Germinal center (tissue), 1 donor: Measurements from ENCODE around the gene GTF2A1.
"Not testable (repeated sequence)": the region's sequence is repeated elsewhere in the genome, so short reads cannot be mapped to it uniquely, and the experiment has no call there.

Source experiments
- DNase-seq: peaks from one replicate; pipeline ENCODE4 v3.0.0; 2012; ENCODE audit warnings: mixed read lengths, low spot score

Gene GTF2A1

DNA sequence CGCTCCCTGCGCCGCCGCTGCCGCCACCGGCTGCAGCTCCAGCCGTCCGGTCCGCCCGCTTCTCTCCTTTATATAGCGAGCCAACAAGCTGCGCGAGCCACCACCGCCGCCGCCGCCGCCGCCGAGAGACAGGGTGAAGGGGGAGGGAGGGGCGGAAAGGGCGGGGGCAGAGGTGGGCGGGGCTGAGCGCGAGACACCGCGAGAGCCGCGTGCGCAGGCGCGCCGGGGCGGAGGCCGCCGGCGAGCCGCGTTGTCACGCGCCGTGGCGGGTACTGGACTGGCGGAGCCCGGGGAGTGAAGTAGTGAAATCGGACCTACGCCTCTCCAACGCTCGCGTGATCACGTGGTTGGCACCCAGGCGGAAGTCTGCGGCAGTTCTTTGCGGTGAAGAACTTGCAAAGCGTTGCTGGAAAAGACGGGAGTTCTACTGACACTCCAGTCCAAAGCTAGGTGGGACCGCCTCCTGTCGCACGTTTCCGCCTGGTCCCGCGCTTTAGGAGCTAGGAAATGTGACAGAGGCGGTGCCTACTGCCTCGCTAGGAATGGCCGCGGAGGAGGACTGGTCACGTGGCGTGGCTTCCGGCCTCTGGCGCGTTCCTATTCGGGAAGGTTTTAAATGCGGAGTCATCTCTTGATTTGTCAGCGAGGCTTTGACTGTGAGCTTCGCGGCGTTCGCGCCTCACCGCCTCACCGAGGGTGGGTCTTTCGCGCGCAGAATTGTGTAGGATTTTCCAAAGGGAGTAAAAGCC is at the start of gene GTF2A1:
GTF2A1 (minus strand) TSS at position 130 of the 749 bp plus-strand sequence. CDS start 441 bp downstream, outside the sequence.
- DNase-seq = peak; percentile 93

DNA sequence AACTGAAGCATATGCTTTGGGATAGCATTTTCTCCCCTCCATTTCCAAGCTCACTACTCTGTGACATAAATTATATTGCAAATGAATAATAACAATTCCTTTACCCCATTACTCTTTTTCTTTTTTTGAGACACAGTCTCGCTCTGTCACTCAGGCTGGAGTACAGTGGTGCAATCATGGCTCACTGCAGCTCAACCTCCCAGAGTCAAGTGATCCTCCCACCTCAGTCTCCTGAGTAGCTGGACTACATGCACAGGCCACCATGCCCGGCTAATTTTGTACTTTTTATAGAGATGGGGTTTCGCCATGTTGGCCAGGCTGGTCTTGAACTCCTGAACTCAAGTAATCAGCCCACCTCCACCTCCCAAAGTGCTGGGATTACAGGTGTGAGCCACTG is 49.2 kb upstream of the GTF2A1 start:
- no peak for DNase-seq

DNA sequence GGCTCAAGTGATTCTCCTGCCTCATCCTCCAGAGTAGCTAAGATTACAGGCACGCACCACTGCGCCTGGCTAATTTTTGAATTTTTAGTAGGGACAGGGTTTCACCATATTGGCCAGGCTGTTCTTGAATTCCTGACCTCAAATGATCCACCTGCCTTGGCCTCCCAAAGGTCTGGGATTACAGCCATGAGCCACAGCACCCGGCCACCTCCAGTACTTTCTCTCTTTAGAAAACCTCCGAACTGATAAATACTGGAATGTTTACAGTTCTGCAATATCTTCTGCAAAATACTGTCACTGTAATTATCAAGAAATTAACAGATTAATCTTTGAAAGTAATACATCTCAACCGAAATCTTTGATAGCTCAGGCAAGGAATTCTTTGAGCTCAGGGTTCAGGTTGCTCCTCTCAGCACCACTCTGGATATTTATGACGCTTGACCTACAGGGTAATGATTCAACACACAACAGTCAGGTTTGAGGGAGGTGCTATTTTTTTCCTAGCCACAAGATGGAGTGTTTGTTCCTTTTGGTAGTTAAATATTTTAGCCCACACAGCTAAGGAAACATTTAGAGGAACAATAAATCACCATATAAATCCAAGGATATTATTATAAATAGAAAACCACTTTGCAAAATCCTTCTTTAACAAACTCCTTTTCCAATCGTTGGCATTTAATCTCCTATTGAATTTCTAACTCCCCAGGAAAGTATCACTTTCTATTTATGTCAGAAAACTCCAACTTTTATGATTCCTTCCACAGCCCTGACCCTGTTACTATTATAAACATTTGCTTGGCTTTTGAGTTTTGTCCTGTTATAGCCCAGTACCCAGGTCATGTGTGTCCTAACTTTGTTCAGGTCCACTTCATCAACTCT is 48.6 kb upstream of the GTF2A1 start:
- DNase-seq = peak; percentile 67

DNA sequence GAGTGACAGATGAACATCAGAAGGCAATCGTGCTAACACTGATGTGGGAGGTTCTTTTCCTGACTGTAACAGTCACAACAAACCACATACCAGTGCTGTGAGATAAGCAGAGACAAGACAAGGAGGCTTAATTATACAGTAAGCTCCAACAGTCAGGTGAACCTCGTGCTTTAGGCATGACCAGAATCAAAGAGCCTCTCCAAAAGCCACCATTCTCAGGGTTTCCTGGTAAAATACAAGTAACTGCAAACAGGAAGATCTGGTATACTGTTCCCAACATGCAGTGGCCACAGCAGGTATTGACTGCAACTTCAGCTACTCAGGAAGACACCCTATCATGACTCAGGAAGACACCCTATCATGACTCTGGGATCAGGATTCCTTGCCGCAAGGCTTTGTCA is 47.3 kb upstream of the GTF2A1 start:
- DNase-seq = no peak

DNA sequence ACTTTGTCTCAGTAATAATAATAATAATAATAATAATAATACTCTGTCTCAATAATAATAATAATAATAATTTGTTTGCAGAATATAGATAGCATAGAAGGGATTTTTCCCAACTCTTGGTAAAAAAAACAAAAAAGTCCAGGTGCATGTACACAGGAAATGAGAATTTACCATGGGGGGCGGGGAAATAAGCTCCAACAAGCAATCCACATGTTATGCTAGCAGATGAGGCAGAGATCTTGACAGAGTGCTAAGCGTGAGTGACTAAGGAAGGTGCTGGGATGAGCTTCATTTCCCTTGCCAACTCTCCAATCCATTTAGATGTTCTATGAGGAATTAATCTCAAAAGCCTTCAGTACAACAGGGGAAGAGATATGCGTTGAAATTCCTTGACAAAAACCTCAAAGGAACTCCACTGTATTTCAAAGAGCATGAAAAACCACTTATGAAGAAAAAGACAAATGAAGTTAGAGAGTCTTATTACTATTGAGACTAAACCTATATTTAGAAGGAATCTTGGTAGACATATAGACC is 44.9 kb upstream of the GTF2A1 start:
- no peak for DNase-seq

DNA sequence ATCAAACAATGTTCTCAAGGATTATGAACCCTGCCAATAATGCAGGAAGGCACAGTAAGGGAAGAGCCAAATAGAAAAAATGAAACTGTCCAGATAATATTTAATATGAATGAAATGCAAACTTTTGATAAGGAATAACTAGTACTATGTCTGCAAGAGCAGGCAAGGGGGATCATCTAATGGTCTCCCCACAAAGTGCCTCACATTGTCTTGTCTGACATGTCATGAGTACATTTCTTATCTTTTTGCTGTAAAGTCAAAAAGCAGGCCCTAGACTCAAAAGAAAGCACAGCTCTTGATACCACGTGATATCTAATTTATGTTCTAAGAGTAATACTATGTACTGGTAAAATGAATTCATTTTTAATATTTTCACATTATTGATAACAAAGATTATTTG is 43.9 kb upstream of the GTF2A1 start:
- DNase-seq = no peak

DNA sequence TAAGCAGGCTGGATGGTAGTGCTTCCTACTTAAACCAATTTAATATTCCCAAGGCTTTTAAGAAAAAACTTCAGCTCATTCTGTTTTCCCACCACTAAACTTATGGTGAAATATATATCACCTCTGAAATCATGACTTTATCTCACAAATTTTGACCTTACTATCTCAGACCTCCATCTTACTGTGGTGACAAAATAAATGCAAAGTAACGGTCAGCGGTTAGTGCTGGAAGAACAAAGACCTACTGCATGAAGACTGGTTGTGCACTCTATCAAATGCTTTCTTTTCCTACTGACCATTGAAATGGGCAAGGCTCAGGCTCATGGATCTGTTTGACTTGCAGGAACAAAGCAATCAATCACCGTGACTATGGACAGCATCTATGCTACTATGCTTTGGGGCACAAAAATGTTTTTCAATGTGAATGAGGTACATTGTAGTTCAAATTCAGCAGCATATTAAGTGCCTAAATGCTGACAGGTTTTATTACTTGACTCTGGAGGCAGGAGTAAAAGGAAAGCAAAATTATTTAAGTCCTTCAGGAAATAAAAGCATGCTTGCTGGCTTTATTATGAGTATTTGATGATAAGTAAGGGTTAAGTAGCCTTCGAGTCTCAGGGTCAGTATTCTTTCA is 43.1 kb upstream of the GTF2A1 start:
- DNase-seq = no peak

DNA sequence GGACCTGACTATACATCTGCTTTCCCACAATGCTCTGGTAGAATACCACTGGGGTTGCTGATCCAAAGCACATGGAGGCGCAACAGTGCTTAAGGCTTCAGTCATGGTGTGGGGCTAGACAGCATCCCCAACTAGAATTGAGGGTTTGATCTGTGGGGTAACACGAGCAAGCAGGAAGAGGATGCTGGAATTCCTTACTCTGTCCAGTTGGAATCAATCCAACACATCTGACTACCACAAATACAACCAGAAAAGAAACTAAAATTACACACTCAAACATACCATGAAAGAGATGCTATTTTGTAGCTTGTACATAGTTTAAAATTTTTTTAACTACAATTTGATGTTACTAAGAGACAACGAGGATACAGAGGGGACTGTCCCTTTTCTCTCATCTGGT is 40.4 kb upstream of the GTF2A1 start:
- DNase-seq = no peak

DNA sequence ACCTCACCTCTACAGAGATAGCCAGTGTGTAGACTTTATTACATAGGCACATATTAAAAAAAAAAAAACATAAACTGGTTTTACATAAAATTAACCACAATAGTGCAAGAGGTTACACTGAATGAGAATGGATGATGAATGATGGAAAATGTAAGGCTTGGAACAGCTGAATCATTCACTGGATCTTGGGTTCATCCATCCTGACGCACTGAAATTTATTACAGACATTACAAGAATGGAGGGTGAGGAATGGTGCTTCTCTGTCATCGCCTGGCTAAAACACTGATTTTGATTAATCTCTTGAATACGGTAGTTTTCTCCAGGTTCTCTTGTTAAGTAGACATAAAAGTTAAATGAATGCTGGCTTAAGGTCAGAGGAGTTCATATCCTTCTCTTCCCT is 40.0 kb upstream of the GTF2A1 start:
- no peak for DNase-seq

DNA sequence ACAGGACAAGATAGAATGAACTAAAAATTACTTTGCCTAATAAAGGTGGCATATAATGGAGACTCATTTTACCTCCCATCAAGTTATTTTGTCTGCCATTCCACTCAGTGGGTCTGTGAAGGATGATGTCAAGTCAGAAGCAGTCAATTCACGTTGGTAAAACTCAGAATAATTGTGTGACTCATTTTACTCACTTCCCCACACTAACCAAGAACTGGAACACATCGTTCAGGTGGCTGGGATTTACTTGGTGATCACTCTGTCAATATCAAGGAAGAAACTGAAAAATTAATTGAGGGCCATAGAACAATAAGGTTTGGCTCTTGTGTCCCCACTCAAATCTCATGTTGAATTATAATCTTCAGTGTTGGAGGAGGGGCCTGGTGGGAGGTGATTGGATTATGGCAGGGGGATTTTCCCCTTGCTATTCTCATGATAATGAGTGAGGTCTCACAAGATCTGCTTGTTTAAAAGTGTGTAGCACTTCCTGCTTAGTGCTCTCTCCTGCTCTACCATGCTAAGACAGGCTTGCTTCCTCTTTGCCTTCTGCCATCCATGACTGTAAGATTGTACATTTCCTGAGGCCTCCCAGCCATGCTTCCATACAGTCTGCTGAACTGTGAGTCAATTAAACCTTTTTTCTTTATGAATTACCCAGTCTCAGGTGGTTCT is 35.7 kb upstream of the GTF2A1 start:
- no peak for DNase-seq

DNA sequence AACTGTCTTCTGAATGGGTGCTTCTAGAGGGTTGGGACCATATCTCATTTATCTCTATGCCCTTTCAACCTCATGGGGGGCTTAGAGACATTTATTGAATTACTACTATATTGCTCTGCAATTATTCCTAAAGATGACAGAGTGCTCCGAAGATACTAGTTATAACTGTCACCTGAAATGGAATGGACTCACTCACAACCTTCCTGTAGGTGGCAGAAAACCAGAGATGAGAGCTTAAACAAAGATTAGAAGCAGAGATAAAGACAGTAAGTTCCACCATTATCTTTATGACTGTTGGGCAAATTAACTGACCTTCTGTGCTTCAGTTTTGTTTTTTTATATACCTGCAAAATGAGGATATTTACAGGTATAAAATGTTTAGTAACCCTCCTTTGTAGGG is 31.5 kb upstream of the GTF2A1 start:
- DNase-seq = no peak

DNA sequence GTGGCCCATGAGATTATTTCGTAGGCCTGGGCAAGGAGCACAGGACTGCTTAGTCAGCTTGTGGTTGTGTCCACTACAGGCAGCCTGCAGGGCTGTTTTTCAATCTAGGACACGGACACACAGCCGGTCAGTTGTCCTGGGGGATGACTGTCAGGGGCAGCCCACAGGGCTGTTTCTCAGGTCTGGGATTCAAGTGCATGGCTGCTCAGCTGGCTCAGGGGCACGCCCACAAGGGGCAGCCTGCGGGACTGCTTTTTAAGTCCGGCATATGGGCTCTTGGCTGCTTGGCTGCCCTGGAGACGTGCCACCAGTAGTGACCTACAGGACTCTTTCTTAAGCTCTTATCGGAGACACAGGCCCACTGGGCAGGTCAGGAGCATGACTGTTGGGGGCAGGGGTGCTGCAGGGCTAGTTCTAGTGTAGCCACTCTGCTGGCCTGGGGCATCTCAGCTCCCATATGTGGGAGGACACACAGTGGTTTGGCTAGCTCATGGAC is 26.6 kb upstream of the GTF2A1 start:
- DNase-seq = no peak

DNA sequence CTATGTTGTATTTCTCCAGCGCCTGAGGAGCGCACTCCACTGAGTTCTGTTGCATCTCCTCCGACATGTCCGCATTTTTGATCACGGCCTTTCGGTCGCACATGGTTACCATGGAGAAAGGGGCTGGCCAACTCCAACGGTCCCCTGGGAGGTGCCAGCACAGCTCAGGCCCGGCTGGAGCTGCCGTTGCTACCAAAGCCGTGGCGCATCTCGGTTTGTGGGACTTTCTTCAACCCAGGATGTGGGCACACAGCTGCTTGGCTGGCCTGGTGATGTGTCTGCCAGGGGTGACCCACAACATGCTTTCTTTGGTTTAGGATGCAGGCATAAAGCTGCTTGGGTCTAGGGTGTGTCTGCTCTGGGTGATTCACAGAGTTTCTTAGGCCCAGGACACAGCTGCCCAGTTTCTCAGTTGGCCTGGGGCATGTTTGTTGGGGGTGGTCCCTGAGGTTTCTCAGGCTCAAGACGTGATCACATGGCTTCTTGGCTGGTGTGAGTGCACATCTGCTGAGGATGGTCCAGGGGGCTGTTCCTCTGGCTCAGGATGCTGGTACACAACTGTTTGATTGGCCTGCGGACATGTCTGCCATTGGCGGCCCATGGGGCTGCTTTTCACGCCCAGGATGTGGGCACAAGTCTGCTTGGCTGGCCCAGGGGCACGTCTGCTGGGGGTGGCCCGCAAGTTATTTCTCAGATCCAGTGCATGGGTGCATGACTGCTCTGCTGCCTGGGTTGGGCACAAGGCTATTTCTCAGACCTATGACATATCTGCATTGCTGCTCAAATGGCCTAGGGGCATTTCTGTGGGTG is 25.9 kb upstream of the GTF2A1 start:
- DNase-seq = no peak

DNA sequence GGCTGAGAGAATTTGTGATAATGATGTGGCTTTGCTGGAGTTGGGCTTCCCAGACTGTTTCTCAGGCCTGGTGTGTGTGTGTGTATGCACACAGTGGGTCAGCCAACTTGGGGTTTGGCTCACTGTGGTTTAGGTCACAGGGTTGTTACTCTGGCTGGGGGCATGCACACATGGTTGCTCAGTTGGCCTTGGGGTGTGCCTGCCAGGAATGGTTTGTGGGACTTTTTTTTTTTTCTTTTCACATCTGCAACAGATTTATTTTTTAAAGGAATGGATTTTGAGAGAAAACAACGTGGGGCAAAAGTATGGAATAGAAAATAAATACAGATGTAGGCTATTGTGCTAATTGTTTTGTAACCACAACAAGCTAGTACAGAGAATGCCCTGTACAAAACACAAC is 25.0 kb upstream of the GTF2A1 start:
- no peak for DNase-seq

DNA sequence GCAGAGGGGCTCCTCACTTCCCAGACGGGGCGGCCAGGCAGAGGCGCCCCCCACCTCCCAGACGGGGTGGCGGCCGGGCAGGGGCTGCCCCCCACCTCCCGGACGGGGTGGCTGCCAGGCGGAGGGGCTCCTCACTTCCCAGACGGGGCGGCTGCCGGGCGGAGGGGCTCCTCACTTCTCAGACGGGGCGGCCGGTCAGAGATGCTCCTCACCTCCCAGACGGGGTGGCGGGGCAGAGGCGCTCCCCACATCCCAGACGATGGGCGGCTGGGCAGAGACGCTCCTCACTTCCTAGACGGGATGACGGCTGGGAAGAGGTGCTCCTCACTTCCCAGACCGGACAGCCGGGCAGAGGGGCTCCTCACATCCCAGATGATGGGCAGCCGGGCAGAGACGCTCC is 23.7 kb upstream of the GTF2A1 start:
- not testable (repeated sequence) for DNase-seq

DNA sequence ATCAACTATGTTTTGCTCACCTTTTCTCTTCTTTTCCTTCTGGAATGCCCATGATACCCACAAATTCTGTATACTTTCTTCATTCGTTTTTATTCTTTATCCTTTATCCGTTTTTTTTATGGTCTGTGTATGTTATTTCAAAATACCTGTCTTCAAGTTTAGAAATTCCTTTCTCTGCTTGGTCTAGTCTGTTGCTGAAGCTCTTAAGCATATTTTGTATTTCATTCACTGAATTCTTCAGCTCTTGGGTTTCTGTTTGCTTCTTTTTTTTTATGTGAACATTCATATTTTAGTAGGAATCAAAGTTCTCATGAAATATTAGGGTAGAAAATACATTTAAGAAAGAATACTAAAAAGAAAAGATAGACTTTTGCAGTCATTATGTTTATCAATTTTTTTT is 22.7 kb upstream of the GTF2A1 start:
- no peak for DNase-seq

DNA sequence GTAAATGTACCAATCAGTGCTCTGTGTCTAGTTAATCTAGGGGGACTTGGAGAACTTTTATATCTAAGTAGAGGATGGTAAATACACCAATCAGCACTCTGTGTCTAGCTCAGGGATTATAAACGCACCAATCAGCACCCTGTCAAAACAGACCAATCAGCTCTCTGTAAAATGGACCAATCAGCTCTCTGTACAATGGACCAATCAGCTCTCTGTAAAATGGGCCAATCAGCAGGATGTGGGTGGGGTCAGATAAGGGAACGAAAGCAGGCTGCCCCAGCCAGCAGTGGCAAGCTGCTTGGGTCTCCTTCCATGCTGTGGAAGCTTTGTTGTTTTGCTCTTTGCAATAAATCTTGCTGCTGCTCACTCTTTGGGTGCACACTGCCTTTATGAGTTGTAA is 16.1 kb upstream of the GTF2A1 start:
- DNase-seq = not testable (repeated sequence)

DNA sequence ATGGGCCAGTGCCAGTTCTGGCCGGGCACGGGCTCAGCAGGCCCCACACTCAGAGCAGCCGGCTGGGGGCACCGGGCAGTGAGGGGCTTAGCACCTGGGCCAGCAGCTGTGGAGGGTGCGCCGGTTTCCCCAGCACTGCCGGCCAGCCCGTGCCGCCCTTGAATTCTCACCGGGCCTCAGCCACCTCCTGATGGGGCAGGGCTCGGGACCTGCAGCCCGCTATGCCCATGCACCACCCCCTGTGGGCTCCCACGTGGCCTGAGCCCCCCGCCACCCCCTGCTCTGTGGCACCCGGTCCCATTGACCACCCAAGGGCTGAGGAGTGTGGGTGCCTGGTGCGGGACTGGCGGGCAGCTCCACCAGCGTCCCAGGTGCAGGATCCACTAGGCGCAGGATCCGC is 15.4 kb upstream of the GTF2A1 start:
- no peak for DNase-seq

DNA sequence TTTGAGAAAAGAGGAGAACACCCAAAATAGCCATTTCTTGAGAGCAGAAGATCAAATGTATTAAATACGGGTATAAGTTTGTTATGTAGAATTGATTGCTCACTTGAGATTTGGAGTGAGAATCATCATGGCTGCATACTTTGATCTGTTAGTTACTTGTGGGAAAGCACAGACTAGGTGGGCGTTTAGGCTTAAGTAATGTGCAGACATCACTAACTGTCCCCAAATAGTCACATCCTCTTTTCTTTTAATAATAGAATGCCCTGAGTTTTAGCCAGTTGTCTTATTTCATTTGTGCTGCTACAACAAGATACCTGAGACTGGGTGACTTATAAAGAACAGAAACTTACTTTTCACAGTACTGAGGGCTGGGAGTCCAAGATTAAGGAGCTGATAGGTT is 14.3 kb upstream of the GTF2A1 start:
- DNase-seq = no peak

DNA sequence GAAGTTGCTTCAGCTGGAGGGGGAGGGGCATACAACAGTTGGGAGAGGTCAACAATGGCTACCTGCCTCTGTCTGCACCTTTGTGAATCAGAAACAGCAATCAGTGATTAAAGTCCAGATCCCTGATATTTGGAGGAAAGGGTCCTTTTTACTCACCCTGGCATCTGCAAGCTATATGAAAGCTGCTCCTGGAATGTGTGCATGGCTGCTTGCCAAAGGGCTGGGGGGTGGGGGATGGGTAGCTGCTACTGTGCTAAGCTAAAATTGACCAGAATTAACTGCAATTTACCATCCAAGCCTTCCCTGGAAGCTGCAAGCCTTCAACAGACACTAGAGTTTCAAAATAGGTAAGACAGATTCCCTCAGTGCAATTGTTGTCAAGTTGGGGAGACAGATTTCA is 13.5 kb upstream of the GTF2A1 start:
- no peak for DNase-seq

DNA sequence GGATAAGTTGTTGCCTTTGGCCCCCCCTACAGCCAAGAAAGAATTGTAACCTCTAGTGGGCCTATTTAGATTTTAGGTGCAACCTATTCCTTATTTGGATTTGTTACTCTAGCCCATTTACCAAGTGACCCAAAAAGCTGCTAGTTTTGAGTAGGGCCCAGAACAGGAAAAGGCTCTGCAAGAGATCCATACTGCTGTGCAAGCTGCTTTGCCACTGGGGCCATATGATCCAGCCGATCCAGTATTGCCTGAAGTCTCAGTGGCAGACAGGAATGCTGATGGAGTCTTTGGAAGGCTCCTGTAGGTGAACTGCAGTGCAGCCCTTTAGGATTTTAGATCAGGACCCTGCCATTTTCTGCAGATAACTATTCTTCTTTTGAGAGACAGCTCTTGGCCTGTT is 12.9 kb upstream of the GTF2A1 start:
- no peak for DNase-seq
